H9 (cell line): ENCODE results near the gene GSK3A. TPM values are rescaled to one million over a fixed set of nuclear protein-coding genes. Genes with fewer than 3 reads are reported as not detected.
A peak's percentile ranks its signal among the peaks of the same experiment; 100 is the strongest.

Experiments used
- DNase-seq: peaks from one replicate; pipeline ENCODE4 v3.0.0-alpha.2; 2017
- H2AFZ ChIP-seq: one replicate; pipeline ENCODE4 v1.6.1; 2013; ENCODE audit warnings: mild to moderate bottlenecking, low read length, control low read depth, moderate library complexity
- H2AK5ac ChIP-seq: 2 replicates; pipeline ENCODE4 v1.6.1; 2013; ENCODE audit warnings: low read length, control low read depth, mixed read lengths; ENCODE audit not compliant: insufficient read length
- H2BK120ac ChIP-seq: one replicate; pipeline ENCODE4 v1.6.1; 2013; ENCODE audit warnings: low read depth, mild to moderate bottlenecking, low read length, control low read depth, inconsistent platforms; ENCODE audit not compliant: poor library complexity, severe bottlenecking
- H2BK12ac ChIP-seq: 2 replicates; pipeline ENCODE4 v1.6.1; 2013; ENCODE audit warnings: low read length, control low read depth, mixed read lengths, low read depth; ENCODE audit not compliant: insufficient read length
- H2BK15ac ChIP-seq: 2 replicates; pipeline ENCODE4 v1.6.1; 2013; ENCODE audit warnings: low read depth, low read length, control low read depth
- H2BK20ac ChIP-seq: one replicate; pipeline ENCODE4 v1.6.1; 2013; ENCODE audit warnings: low read depth, mild to moderate bottlenecking, low read length, control low read depth, inconsistent platforms; ENCODE audit not compliant: poor library complexity, severe bottlenecking
- H2BK5ac ChIP-seq: 2 replicates; pipeline ENCODE4 v1.6.1; 2013; ENCODE audit warnings: low read length, control low read depth, mixed read lengths; ENCODE audit not compliant: insufficient read length
- H3K14ac ChIP-seq: 2 replicates; pipeline ENCODE4 v1.6.1; 2013; ENCODE audit warnings: low read length, control low read depth; ENCODE audit not compliant: insufficient read depth
- H3K18ac ChIP-seq: 2 replicates; pipeline ENCODE4 v1.6.1; 2013; ENCODE audit warnings: low read depth, mild to moderate bottlenecking, mixed read lengths, low read length, control low read depth; ENCODE audit not compliant: insufficient read length
- H3K23ac ChIP-seq: 2 replicates; pipeline ENCODE4 v1.6.1; 2013; ENCODE audit warnings: low read length, control low read depth, mixed read lengths, low read depth; ENCODE audit not compliant: insufficient read length
- H3K23me2 ChIP-seq: 2 replicates; pipeline ENCODE4 v1.6.1; 2013; ENCODE audit warnings: low read depth, mild to moderate bottlenecking, mixed read lengths, low read length, control low read depth; ENCODE audit not compliant: insufficient read length, poor library complexity, severe bottlenecking
- H3K27ac ChIP-seq: 2 replicates; pipeline ENCODE4 v1.5.1; 2013; ENCODE audit warnings: low read length, control low read depth, mixed read lengths, low read depth; ENCODE audit not compliant: insufficient read length
- H3K27me3 ChIP-seq: 2 replicates; pipeline ENCODE4 v1.6.1; 2013; ENCODE audit warnings: low read length, control low read depth, inconsistent platforms; ENCODE audit not compliant: insufficient read depth
- H3K4ac ChIP-seq: 2 replicates; pipeline ENCODE4 v1.6.1; 2013; ENCODE audit warnings: low read depth, mild to moderate bottlenecking, control low read depth, inconsistent platforms, low read length, moderate library complexity
- H3K4me1 ChIP-seq: 2 replicates; pipeline ENCODE4 v1.6.1; 2013; ENCODE audit warnings: low read length, control low read depth, inconsistent platforms; ENCODE audit not compliant: insufficient read depth
- H3K4me2 ChIP-seq: 2 replicates; pipeline ENCODE4 v1.6.1; 2013; ENCODE audit warnings: low read length, control low read depth, mixed read lengths; ENCODE audit not compliant: insufficient read length, insufficient read depth
- H3K56ac ChIP-seq: 2 replicates; pipeline ENCODE4 v1.6.1; 2013; ENCODE audit warnings: low read depth, mild to moderate bottlenecking, mixed read lengths, low read length, control low read depth; ENCODE audit not compliant: insufficient read length
- H3K79me1 ChIP-seq: 2 replicates; pipeline ENCODE4 v1.6.1; 2013; ENCODE audit warnings: low read depth, mild to moderate bottlenecking, moderate library complexity, low read length, control low read depth, inconsistent platforms; ENCODE audit not compliant: insufficient read depth, poor library complexity, severe bottlenecking
- H3K79me2 ChIP-seq: 2 replicates; pipeline ENCODE4 v1.6.1; 2013; ENCODE audit warnings: low read length, control low read depth, inconsistent platforms; ENCODE audit not compliant: insufficient read depth
- H3K9ac ChIP-seq: 2 replicates; pipeline ENCODE4 v1.6.1; 2013; ENCODE audit warnings: low read length, control low read depth, mixed read lengths; ENCODE audit not compliant: insufficient read length; ENCODE audit errors: extremely low read depth
- H3K9me3 ChIP-seq: one replicate; pipeline ENCODE4 v1.6.1; 2013; ENCODE audit warnings: low read depth, low read length, inconsistent platforms; ENCODE audit not compliant: control insufficient read depth
- H3T11ph ChIP-seq: one replicate; pipeline ENCODE4 v1.6.1; 2013; ENCODE audit warnings: mild to moderate bottlenecking, low read length, control low read depth, inconsistent platforms
- H4K20me1 ChIP-seq: one replicate; pipeline ENCODE4 v1.6.1; 2013; ENCODE audit not compliant: control insufficient read depth, insufficient read length, insufficient read depth
- H4K5ac ChIP-seq: 2 replicates; pipeline ENCODE4 v1.6.1; 2013; ENCODE audit warnings: low read depth, mild to moderate bottlenecking, mixed read lengths, low read length, control low read depth; ENCODE audit not compliant: insufficient read length
- H4K8ac ChIP-seq: replicated peaks from 2 replicates; pipeline ENCODE4 v1.6.1; 2013; ENCODE audit warnings: low read length, control low read depth, mixed read lengths, low read depth; ENCODE audit not compliant: insufficient read length
- H4K91ac ChIP-seq: 2 replicates; pipeline ENCODE4 v1.6.1; 2013; ENCODE audit warnings: low read depth, mild to moderate bottlenecking, moderate library complexity, mixed read lengths, low read length, control low read depth; ENCODE audit not compliant: insufficient read length
- H3K27ac Mint-ChIP-seq, 3 experiments: 2 replicates in 2 of 3; 3 replicates in 1 of 3; pipeline ENCODE4 v1.8.0; 2020 to 2021; ENCODE audit warnings: mixed read lengths in 3 of 3, mild to moderate bottlenecking in 1 of 3, moderate library complexity in 1 of 3
- H3K27me3 Mint-ChIP-seq: 2 replicates; pipeline ENCODE4 v1.8.0; 2021; ENCODE audit warnings: low read depth, mild to moderate bottlenecking, moderate library complexity, mixed read lengths
- H3K36me3 Mint-ChIP-seq, 3 experiments: 2 replicates in 2 of 3; 3 replicates in 1 of 3; pipeline ENCODE4 v1.8.0; 2020 to 2021; ENCODE audit warnings: low read depth in 3 of 3, mixed read lengths in 3 of 3; ENCODE audit not compliant: insufficient read depth in 1 of 3
- H3K4me1 Mint-ChIP-seq, 2 experiments: 2 replicates each; pipeline ENCODE4 v1.8.0; 2020; ENCODE audit warnings: mixed read lengths in 2 of 2
- H3K4me3 Mint-ChIP-seq, 2 experiments: 2 replicates in 1 of 2; 3 replicates in 1 of 2; pipeline ENCODE4 v1.8.0; 2020 to 2021; ENCODE audit warnings: mild to moderate bottlenecking in 2 of 2, mixed read lengths in 2 of 2, moderate library complexity in 1 of 2
- H3K9me3 Mint-ChIP-seq, 2 experiments: 2 replicates in 1 of 2; 3 replicates in 1 of 2; pipeline ENCODE4 v1.8.0; 2020; ENCODE audit warnings: mild to moderate bottlenecking in 2 of 2, mixed read lengths in 2 of 2, moderate library complexity in 1 of 2
- WGBS: extraction: QIAGEN DNeasy Blood & Tissue Kit; methylation state at CpG from one replicate; pipeline ENCODE4 v1.1.7; 2013; ENCODE audit warnings: missing lambda C conversion rate, low lambda C conversion rate, mixed read lengths; ENCODE audit not compliant: insufficient read length; ENCODE audit errors: extremely low coverage; 5-methylcytosine and 5-hydroxymethylcytosine counted together
- total RNA-seq: library from RNA; stranded (reverse); gene quantifications from 2 replicates; pipeline ENCODE4 v1.2.1, GENCODE V29; 2021
- TF ChIP-seq, protein P1 (sequence below): fragments of 200-600 bp; sonication (generic); conservative IDR thresholded peaks from 3 replicates; pipeline ENCODE4 v1.8.0; 2021; ENCODE audit warnings: antibody characterized with exemption, mild to moderate bottlenecking

GSK3A gene
- total RNA-seq, 1 experiment from 2014 or later: 52.4 TPM

DNA sequence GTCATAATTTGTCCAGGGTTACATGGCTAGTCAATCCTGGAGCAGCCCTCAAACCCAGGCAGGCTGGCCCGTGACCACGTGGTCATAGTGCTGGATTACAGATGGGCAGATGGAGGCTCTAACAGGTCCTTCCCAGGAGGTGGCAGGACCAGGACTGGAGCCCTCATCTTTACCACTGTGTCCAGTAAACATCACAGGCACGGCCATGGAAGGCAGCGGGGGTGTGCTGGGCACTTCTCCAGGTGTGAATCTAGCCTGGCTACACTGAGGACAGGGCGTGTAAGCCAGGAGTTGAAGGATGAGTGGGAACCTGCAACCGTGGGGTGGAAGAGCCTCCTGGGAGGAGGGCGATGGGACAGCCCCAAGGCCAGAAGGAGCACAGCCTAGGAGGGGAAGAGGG, 32.7 kb upstream of the GSK3A start:
- no CpG with 5 or more reads among the region's 7 CpGs for WGBS
- Histone ChIP-seq H2AK5ac (no peak overlapping the region), H3K4me1 (no peaks in the 10 kb centered on the region), H3K4me2 (no peak overlapping the region), H4K8ac (no peak overlapping the region), H3T11ph (no peak overlapping the region), H4K5ac (no peak overlapping the region), H2BK20ac (no peak overlapping the region), H2BK12ac (no peak overlapping the region), H3K27me3 (no peaks in the 10 kb centered on the region), H3K79me1 (no peaks in the 10 kb centered on the region), H2AFZ (no peak overlapping the region), H2BK120ac (no peak overlapping the region), H3K23ac (no peak overlapping the region), H3K18ac (no peak overlapping the region), H3K23me2 (no peaks in the 10 kb centered on the region), H3K9me3 (no peaks in the 10 kb centered on the region), H3K79me2 (no peaks in the 10 kb centered on the region), H3K4ac (no peak overlapping the region), H4K91ac (no peak overlapping the region), H4K20me1 (no peaks in the 10 kb centered on the region), H2BK15ac (no peak overlapping the region), H3K9ac (no peak overlapping the region), H3K27ac (no peak overlapping the region), H3K56ac (no peak overlapping the region), H3K14ac (no peak overlapping the region), H2BK5ac (no peak overlapping the region)
- Mint-ChIP-seq H3K27ac (peak overlapping the region in 1 of 3 experiments; percentile 42; a peak in 1 of 7 replicates), H3K4me3 (no peak overlapping the region), H3K9me3 (no peaks in the 10 kb centered on the region; a peak in 2 of 5 replicates), H3K4me1 (peaks cover 20 to 27% of the 10 kb centered on the region in 2 experiments), H3K27me3 (no peaks in the 10 kb centered on the region), H3K36me3 (peaks cover 4 to 23% (median 16%) of the 10 kb centered on the region in 3 experiments; a peak in 6 of 7 replicates)
- DNase-seq: no peak
- TF ChIP-seq, protein P1, sequence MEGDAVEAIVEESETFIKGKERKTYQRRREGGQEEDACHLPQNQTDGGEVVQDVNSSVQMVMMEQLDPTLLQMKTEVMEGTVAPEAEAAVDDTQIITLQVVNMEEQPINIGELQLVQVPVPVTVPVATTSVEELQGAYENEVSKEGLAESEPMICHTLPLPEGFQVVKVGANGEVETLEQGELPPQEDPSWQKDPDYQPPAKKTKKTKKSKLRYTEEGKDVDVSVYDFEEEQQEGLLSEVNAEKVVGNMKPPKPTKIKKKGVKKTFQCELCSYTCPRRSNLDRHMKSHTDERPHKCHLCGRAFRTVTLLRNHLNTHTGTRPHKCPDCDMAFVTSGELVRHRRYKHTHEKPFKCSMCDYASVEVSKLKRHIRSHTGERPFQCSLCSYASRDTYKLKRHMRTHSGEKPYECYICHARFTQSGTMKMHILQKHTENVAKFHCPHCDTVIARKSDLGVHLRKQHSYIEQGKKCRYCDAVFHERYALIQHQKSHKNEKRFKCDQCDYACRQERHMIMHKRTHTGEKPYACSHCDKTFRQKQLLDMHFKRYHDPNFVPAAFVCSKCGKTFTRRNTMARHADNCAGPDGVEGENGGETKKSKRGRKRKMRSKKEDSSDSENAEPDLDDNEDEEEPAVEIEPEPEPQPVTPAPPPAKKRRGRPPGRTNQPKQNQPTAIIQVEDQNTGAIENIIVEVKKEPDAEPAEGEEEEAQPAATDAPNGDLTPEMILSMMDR: no peak
